GM18861 (cell line): ENCODE data around the gene B9D1.

Experiments
- ATAC-seq: cut with Tn5 transposase; IDR thresholded peaks from one replicate; pipeline ENCODE4 v1.9.1; 2021; ENCODE audit not compliant: unreplicated experiment

Gene B9D1

GRCh38 chr17:19362277-19363113, at the start of gene B9D1:
TSS of gene B9D1 (minus strand) at chr17:19362723. CDS start at chr17:19362569, 154 bp downstream.
- peak; percentile 74 for ATAC-seq

- no peak for ATAC-seq
These were observed 49.1 kb upstream of the B9D1 start for GRCh38 chr17:19411631-19412030.

- no peak for ATAC-seq
These were observed 48.5 kb upstream of the B9D1 start, which contains the start of gene RNF112 for GRCh38 chr17:19410875-19411620. TSS of gene RNF112 (plus strand) at chr17:19411232. CDS start at chr17:19411409, 177 bp downstream.

GRCh38 chr17:19410091-19410490, 47.6 kb upstream of the B9D1 start:
- ATAC-seq: no peak

GRCh38 chr17:19409509-19409908, 47.0 kb upstream of the B9D1 start:
- no peak for ATAC-seq

- ATAC-seq: no peak
These were observed 46.5 kb upstream of the B9D1 start for GRCh38 chr17:19409066-19409465.

- no peak for ATAC-seq
These were observed 45.8 kb upstream of the B9D1 start for GRCh38 chr17:19408346-19408710.

- no peak for ATAC-seq
These were observed 45.2 kb upstream of the B9D1 start for GRCh38 chr17:19407601-19408345.

- ATAC-seq: no peak
These were observed 42.6 kb upstream of the B9D1 start for GRCh38 chr17:19405114-19405513.

- no peak for ATAC-seq
These were observed 41.7 kb upstream of the B9D1 start for GRCh38 chr17:19404264-19404663.

- ATAC-seq: no peak
These were observed 40.5 kb upstream of the B9D1 start for GRCh38 chr17:19403021-19403420.

- ATAC-seq: no peak
These were observed 39.6 kb upstream of the B9D1 start for GRCh38 chr17:19402171-19402570.

- no peak for ATAC-seq
These were observed 38.9 kb upstream of the B9D1 start for GRCh38 chr17:19401321-19402010.

GRCh38 chr17:19399750-19400450, 37.4 kb upstream of the B9D1 start:
- ATAC-seq: no peak

- no peak for ATAC-seq
These were observed 36.0 kb upstream of the B9D1 start for GRCh38 chr17:19398301-19399181.

GRCh38 chr17:19397556-19398041, 35.1 kb upstream of the B9D1 start:
- no peak for ATAC-seq

GRCh38 chr17:19392303-19392702, 29.8 kb upstream of the B9D1 start:
- no peak for ATAC-seq

- no peak for ATAC-seq
These were observed 28.9 kb upstream of the B9D1 start for GRCh38 chr17:19391432-19391831.

GRCh38 chr17:19390951-19391350, 28.4 kb upstream of the B9D1 start:
- no peak for ATAC-seq
